GM12892 (cell line): ENCODE measurements around the gene SLC2A2.

ENCODE experiments used
- POLR2AphosphoS5 ChIP-seq: IDR thresholded peaks from 2 replicates; pipeline ENCODE4 v1.6.1; 2011; ENCODE audit warnings: low read depth, low read length, control low read depth
- TAF1 ChIP-seq: IDR thresholded peaks from 2 replicates; pipeline ENCODE4 v1.6.1; 2011; ENCODE audit warnings: low read depth, mild to moderate bottlenecking, control low read depth, low read length, borderline replicate concordance

DNA sequence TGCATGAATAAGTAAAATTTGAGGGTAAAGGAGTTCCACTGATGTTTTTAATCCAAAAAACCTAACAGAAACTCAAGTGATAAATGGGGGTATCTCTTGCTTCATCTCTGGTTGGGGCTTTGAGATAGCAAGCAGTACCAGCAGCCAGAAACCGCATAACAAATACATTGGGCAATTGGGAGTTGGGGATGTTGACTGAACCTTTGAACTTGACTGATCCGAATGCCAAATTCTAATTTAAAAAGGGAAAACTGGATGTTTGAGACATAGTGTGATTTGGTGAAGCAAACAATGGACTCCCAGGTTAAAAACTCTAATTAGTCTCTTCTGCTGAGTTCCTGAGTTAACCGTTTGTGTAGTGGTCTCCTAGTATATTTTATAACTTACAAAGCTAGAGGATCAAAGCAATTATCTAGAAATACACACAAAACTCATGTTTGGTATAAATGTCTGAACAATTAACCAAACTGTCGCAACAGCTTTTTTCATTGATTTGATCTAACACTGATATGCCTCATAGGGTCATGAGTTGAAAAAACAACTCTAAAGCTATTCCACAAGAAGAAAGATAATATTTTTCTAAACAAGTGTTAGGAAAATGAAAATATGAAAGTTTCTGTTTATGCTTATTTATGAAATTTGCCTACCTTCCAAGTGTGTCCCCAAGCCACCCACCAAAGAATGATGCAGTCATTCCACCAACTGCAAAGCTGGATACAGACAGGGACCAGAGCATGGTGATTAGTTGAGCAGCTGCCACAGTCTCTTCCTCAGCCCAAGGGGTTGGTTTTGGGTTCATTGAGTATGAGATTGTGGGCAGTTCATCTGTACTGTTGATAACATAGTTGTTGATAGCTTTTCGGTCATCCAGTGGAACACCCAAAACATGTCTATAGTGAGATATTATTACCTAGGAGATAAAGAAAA lies 12.4 kb downstream of the SLC2A2 start:
- TF ChIP-seq POLR2AphosphoS5 (no peak), TAF1 (no peak)
